Suppressor macrophage treated with lipopolysaccharide for 1 hour (primary cell): Measurements from ENCODE around the gene CCNY.

Experiments used
- DNase-seq, 3 donors: peaks; one replicate each; pipeline ENCODE4 v3.0.0-alpha.2; 2020 to 2022

The CCNY gene

DNA sequence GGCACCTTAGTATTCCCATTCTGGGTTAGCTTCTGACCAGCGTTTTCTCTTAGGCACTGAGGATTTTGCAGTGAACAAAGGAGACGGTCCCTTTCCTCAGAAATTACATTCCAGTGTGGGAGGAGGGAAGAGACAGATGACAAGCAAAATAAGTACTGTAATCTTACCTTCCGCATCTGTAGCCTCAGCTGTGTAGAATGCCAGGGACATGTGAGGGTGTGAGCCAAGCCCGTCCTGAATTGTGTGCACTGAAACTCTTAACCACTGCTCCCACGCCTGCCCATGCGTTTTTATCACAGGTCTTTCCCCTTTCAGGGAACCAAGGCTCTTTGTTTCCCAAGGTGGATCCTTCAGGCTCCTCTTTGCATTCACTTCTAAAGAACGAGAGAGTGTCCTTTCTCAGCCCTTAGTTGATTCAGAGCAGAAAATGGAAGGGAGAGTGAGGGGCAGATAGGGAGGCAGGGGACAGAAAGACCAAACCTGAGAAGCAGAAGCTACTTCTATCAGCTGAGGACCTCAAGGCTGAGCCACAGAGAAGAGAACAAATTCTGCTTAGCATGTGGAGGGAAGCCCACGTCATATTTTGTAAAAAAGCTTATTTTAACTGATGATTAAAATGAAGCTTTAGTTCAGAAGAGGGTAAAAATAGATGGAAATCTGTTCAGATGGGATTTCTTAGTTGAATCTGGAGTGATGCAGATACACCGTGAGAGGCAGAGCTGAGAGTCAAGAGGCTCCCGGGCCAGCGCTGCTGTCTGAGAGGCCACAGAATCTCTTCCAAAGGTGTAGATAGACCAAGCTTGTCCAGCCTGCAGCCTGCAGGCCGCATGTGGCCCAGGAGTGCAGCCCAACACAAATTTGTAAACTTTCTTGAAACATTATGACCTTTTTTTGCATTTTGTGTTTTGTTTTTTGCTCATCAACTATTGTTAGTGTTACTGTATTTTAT, 122.5 kb downstream of the CCNY start:
- no peak for DNase-seq

DNA sequence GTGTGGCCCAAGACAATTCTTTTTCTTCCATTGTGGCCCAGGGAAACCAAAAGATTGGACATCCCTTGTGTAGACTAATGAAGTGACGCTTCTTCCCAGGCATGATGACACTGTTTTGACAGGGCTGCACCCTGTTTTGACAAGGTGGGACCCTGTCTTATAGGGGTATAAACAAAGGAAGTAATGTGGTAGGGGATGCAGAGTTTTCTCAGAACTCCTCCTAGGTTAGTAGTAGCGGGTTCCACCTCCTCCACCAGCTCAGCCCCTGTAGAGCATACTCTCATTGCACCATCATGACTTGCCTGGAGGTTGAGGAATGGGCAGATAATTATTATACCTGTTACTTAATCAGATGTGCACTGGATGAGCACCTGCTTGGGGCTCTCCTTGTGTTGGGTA, 123.1 kb downstream of the CCNY start:
- DNase-seq, result no peak

DNA sequence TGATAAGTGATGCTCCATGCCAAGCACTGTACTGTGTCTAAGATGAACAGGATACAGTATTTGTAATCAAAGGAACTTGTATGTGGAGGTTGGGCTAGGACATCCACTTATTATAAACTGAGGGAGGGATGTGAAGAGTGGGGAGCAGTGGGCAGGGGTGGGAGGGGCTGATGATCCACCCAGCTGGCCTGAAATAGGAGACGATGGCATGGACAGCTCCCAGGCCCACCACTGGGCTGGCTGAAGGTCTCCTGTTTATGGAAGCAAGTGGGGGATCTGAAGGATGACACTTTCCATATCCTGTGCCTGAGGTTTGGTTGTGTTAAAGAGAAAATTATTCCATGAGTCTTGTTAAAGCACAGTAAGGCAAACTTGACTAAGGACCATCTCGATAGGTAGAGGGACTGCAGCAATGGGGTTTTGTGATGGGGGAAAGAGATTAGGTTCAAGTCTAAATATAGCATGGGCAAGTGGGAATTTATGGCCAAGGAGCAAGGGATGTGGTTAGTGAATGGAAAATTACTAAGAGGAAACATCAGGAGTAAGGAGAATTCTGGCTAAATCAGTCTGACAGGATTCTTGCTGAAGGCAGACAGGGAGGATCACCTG, 124.6 kb downstream of the CCNY start:
- no peak for DNase-seq

DNA sequence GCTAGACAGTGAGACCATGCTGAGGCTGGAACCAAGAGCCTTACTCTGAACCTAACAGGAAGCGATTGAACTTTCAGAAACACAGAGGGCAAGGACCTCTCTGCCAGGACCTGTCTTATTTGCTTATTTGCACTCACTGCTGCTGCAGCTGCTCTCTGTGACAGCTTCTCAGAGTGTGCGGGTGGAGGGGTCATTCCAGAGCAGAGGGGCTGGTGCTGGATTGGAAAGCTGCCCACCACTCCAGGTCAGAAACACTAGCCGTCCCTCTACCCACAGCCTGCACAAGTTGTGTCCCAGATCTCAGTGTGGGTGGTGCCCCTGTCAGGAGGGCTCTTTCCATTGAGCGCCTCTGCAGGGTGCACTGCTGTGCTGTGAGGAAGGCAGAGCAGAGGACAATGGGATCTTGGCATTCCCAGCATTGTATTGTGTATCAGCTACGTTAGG, 126.2 kb downstream of the CCNY start:
- no peak for DNase-seq

- no peak for DNase-seq
These were observed 127.0 kb downstream of the CCNY start for GRCh38 chr10:35463105-35463867.

DNA sequence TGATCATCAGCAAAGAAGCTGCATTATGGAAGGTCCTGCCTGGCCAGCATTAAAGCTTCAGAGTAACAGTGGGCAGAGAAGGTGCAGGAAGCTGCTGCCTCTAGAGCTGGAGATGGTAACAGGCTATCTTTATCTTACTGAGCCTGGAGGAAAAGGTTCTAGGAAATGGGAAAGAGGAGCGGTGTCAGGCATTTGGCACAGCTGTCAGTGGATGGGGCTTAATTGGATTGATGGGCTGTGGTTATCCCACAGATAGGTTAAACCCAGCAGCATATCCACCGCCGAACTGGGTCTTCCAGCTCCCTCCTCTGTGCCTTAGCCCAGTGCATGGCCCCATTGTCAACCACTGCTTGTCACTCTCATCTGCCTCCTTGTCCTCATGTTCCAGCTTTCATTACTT, 127.6 kb downstream of the CCNY start:
- no peak for DNase-seq

- DNase-seq, result no peak
These were observed 128.6 kb downstream of the CCNY start for GRCh38 chr10:35464825-35465456.

GRCh38 chr10:35465673-35466072, 129.4 kb downstream of the CCNY start:
- DNase-seq, result no peak

GRCh38 chr10:35466170-35466569, 129.9 kb downstream of the CCNY start:
- no peak for DNase-seq

DNA sequence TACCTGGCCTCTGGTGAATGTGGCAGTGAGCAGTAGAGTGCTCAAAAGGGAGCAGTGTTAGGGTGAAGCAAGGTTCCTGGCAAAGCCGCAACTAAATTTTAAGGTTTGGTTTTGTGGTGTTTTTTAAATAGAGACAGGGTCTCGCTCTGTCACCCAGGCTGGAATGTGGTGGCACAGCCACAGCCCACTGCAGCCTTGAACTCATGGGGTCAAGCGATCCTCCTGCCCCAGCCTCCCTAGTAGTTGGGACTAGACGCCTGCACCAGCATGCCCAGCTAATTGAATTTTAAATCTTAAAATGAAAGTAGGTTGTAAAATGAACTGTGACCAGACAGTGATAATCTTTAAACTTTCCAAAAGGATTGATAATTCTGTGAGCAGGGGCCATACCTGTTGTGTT, 130.4 kb downstream of the CCNY start:
- no peak for DNase-seq

- DNase-seq, result no peak
These were observed 130.9 kb downstream of the CCNY start for GRCh38 chr10:35467186-35467585.

GRCh38 chr10:35470248-35470924, 134.1 kb downstream of the CCNY start:
- no peak for DNase-seq

GRCh38 chr10:35470925-35471315, 134.6 kb downstream of the CCNY start:
- DNase-seq, result no peak

- no peak for DNase-seq
These were observed 135.1 kb downstream of the CCNY start for GRCh38 chr10:35471435-35471834.

GRCh38 chr10:35480142-35480541, 143.8 kb downstream of the CCNY start:
- no peak for DNase-seq

GRCh38 chr10:35481413-35481812, 145.1 kb downstream of the CCNY start:
- no peak for DNase-seq

GRCh38 chr10:35486297-35486990, 150.1 kb downstream of the CCNY start:
- peak; percentile 37 to 56 (median 44) for DNase-seq

DNA sequence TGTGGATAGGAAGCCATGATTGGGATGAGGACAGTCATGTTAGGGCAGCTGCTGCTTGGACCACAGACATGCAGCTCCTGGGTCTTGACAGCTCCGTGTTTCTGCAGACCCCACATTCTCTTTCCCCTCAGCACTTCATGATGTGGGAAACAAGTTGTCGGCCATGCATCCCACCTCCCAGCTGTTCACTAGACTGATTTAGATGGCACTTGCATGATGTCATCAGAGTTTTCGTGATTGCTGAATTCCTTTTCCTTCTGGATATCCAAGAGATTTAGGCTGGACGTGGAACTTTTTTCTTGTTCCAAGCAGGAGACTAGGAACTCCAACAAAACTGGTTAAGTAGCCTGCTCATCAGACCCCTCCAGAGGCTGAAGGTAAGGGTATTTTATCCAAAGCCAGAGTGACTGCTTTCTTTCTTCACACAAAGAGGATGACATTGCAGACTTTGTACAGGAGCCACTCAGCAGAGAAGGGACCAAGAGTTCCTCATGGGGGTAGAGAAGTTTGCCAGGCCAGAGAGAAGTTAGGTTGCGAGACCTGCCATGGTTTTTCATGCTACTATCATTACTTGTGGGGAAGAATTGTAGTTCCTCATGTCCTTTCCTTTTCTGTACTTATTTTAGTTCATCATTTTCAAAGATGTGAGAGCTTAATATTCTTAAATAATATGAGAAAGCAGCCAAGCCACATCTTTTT, 151.2 kb downstream of the CCNY start:
- DNase-seq, result peak in 2 of 3 donors; percentile 20 to 37

DNA sequence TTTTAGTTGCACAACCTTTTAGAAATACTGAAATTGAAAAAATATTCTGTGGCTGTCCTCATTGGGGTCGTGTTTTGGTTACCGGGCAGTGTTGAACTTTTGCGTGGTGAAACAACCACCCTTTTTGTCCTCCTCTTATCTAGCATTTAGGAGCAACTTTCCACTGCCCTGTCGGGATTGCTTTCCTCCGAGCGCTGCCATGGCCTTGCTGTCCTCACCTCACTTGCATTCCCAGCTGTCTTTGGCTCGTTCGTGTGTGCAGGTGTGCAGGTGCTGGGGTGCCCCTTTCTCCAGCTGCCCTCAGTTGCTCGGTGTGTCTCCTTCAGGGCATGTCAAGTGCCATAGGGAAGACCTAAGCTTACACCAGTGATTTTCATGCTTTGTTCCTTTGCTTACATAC, 151.9 kb downstream of the CCNY start:
- DNase-seq, result no peak

DNA sequence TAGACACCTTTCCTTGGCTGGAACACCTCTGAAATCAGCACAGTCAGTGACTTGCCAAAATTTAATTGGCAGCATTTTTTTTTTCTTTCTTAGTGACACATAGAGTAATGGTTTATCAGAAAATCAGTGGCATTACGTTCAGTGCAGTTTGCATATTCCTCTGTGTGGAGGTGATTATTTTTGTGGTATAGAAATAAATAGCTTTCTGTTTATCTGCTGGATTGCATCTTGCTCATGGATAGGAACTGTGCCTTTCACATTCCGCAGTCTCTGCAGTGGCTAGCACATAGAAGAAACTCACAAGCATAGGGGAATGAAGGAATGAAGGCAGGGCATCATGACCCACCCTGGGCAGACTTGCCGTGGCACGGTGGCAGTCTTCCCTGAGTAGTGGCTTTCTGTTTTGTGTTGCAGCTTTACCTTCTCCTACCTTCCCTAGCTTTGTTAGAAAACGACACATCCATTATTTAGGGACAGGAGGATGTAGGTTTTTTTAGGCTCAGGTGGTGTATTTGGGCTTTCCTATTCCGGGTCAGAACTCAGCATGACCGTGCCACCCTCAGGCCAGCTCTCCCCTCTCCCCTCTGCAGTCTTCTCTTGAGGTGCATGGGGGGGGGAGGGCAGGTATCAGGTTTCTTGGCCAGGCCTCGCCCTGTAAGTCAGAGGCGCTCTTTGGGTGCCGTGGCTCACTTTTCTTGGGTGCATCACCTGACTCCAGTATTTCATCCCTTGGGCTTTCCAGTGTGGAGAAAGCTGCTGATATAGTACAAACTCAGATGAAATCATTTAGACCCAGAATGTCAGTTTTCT, 156.3 kb downstream of the CCNY start:
- DNase-seq, result no peak
